LHCN-M2 (cell line): ENCODE measurements around the gene ANKRD10. TPM values are rescaled to one million over a fixed set of nuclear protein-coding genes. Genes with fewer than 3 reads are reported as not detected.

Experiments
- DNase-seq: peaks from one replicate; pipeline ENCODE4 v3.0.0-alpha.2; 2012; ENCODE audit warnings: low read depth
- total RNA-seq: library from RNA; depleted of rRNA; stranded (reverse); fragments of >200 nt; gene quantifications from 2 replicates; pipeline ENCODE4 v1.2.3, GENCODE V29; 2014; rRNA removed

ANKRD10 gene
- total RNA-seq, 1 experiment from 2014 or later: 510 TPM

GRCh38 chr13:110831437-110832204, 83.2 kb downstream of the ANKRD10 start:
- DNase-seq: no peak

- no peak for DNase-seq
Observed at GRCh38 chr13:110830800-110831371, 84.0 kb downstream of the ANKRD10 start.

- DNase-seq: no peak
Observed at GRCh38 chr13:110830331-110830730, 84.5 kb downstream of the ANKRD10 start.

- DNase-seq: no peak
Observed at GRCh38 chr13:110829486-110829885, 85.4 kb downstream of the ANKRD10 start.

GRCh38 chr13:110828705-110829104, 86.2 kb downstream of the ANKRD10 start:
- DNase-seq: no peak

Other genes with a start within 250 kb of the ANKRD10 start
- 94.8 and 114 TPM in 2 replicates for gene CARS2, start 209.0 kb downstream of the ANKRD10 start, total RNA-seq
- gene ING1, start 201.4 kb downstream of the ANKRD10 start, total RNA-seq: 7.8 and 14.8 TPM in 2 replicates
- 22.8 and 30.7 TPM in 2 replicates for gene ARHGEF7, start 200.2 kb upstream of the ANKRD10 start, total RNA-seq